Uterus (tissue), 4 donors: Measurements from ENCODE around the gene LIN7C. TPM values are rescaled to one million over a fixed set of nuclear protein-coding genes. Genes with fewer than 3 reads are reported as not detected.

Source experiments
- DNase-seq, 2 donors: peaks; one replicate each; pipeline ENCODE4 v3.0.0-alpha.2; 2019 to 2020
- H3K27ac ChIP-seq, 2 donors: fragments of 200-600 bp; sonication (generic); 1 replicate in 1 of 2; 2 replicates in 1 of 2; pipeline ENCODE4 v1.5.1; 2016 to 2018
- H3K27me3 ChIP-seq, 2 donors: fragments of 200-600 bp; sonication (generic); one replicate each; pipeline ENCODE4 v1.5.1; 2018 to 2019; ENCODE audit warnings: control low read depth in 1 of 2
- H3K36me3 ChIP-seq, 2 donors: fragments of 200-600 bp; sonication (generic); one replicate each; pipeline ENCODE4 v1.5.1; 2019; ENCODE audit warnings: control low read depth in 1 of 2
- H3K4me1 ChIP-seq, 2 donors: fragments of 200-600 bp; sonication (generic); one replicate each; pipeline ENCODE4 v1.5.1; 2018 to 2019; ENCODE audit warnings: control low read depth in 1 of 2
- H3K4me3 ChIP-seq, 2 donors: fragments of 200-600 bp; sonication (generic); 1 replicate in 1 of 2; 2 replicates in 1 of 2; pipeline ENCODE4 v1.5.1; 2018 to 2019; ENCODE audit warnings: mild to moderate bottlenecking in 1 of 2
- H3K9me3 ChIP-seq, 2 donors: fragments of 200-600 bp; sonication (generic); one replicate each; pipeline ENCODE4 v1.5.1; 2019; ENCODE audit warnings: control low read depth in 1 of 2
- CTCF ChIP-seq, 4 experiments: fragments of 200-600 bp in 2 of 4; fragments of 450-650 bp in 2 of 4; sonication (generic) in 2 of 4; IDR thresholded peaks; one replicate each; pipeline ENCODE4 v1.5.1; 2016 to 2019; ENCODE audit warnings: antibody characterized with exemption in 4 of 4, mild to moderate bottlenecking in 2 of 4, moderate library complexity in 1 of 4
- POLR2A ChIP-seq, 2 donors: fragments of 450-650 bp; IDR thresholded peaks; one replicate each; pipeline ENCODE4 v1.6.1; 2016; ENCODE audit warnings: antibody characterized with exemption in 2 of 2, mild to moderate bottlenecking in 1 of 2, moderate library complexity in 1 of 2
- intact Hi-C: fragments of 100-400 bp; cut with DNase I; formaldehyde crosslinking; loops from one replicate; pipeline ENCODE4 v1.15.1; 2023; ENCODE audit warnings: low total_unique reads
- total RNA-seq, 4 donors: library from RNA; depleted of rRNA in 3 of 4; stranded (reverse); fragments of >200 nt in 3 of 4; gene quantifications; one replicate each; pipeline versions ENCODE4 v1.1.0 to v1.2.4, GENCODE V29; 2014 to 2023
- donor health status: DM: yes; HTN: yes; CAD: no.

The LIN7C gene
- total RNA-seq, 4 donors from 2014 or later: 11.8 to 98.0 (median 45.5) TPM

DNA sequence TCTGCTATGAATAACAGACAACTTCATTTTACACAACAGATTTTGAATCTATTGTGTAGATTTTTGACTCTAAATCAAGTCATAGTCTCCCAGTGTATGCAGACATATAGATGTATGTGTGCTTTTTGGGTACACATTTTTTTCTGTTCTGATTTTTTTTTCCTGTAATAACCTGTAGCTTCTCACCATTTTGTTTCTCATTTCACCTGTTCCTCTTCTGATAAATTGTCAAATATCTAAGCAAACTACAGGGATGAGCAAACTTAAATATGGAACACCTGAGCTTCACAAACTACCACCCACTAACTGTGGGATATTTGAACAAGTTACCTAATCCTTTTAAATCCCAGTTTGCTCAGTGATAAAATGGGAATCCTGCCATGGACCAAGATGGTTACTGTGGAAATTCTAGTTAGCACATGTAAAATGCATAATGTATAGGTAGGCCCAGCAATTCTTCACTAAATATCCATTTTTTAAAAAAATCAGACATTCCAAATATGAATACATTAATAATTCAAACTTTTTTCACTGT, 49.7 kb downstream of the LIN7C start:
- H3K36me3 ChIP-seq: no peaks in the 10 kb centered on the region
- no peaks in the 10 kb centered on the region for H3K4me1 ChIP-seq
- no peaks in the 10 kb centered on the region for H3K9me3 ChIP-seq
- no peak overlapping the region for H3K27ac ChIP-seq
- DNase-seq: no peak
- TF ChIP-seq CTCF (IDR thresholded peaks at IDR 0.05): no peak
- TF ChIP-seq POLR2A (IDR thresholded peaks at IDR 0.05): no peak
- H3K27me3 ChIP-seq: no peaks in the 10 kb centered on the region
- intact Hi-C loops: no loop called here
- no peak overlapping the region for H3K4me3 ChIP-seq

DNA sequence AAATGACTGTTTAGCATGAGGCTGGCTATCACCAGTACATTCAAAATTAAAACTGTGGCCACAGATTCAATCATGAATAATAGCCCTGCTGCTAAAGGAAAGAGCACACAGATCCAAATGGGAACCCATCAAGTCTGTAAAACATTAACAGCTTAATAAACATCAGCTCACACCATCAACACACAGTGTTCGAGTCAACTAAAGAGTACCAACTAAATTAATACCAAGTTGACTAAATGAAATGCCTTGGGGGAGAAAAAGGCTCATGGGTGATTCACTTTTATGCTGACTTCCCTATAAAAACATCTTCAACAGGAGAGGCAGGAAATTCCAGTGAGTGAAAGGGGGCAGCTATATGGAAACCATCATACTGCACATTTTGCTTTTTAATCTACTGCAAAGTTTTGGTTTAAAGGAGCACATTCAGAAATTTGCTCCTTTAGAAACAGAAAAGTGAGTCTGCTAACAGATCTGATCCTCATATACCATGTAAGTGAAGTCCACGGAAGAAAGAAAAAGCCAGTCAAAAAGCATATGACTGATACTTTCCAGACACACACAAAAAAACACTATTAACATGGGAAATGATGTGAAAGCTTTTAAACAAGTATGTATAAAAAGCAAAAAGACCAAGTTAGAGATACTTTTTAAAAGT, 50.3 kb downstream of the LIN7C start:
- Histone ChIP-seq H3K27ac (no peak overlapping the region), H3K4me1 (no peaks in the 10 kb centered on the region), H3K36me3 (no peaks in the 10 kb centered on the region), H3K4me3 (no peak overlapping the region), H3K9me3 (no peaks in the 10 kb centered on the region), H3K27me3 (no peaks in the 10 kb centered on the region)
- intact Hi-C loops: no loop called here
- DNase-seq: no peak
- TF ChIP-seq POLR2A (IDR thresholded peaks at IDR 0.05): no peak
- no peak for TF ChIP-seq CTCF (IDR thresholded peaks at IDR 0.05)

DNA sequence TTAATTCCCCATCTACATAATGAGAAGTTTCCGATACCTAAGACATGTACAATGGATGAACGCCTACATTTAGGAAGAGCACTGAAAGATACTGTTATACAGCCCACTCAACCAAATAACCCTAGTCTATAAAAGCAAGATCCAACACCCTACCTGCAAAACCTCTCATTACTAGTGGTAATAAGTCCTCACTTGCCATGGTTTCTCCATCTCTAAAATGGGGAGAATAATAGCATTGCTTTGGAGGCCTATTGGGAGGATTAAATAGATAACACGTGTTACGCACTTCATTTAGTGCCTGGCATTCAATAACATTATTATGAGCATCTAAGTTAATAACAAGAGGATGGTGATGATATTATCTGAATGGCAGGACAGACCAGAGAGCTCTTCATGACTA, 50.9 kb downstream of the LIN7C start:
- no peak for DNase-seq
- no peaks in the 10 kb centered on the region for H3K27me3 ChIP-seq
- no peaks in the 10 kb centered on the region for H3K4me1 ChIP-seq
- no peak overlapping the region for H3K27ac ChIP-seq
- TF ChIP-seq CTCF (IDR thresholded peaks at IDR 0.05): no peak
- no peak for TF ChIP-seq POLR2A (IDR thresholded peaks at IDR 0.05)
- H3K9me3 ChIP-seq: no peaks in the 10 kb centered on the region
- intact Hi-C loops: no loop called here
- H3K36me3 ChIP-seq: no peaks in the 10 kb centered on the region
- no peak overlapping the region for H3K4me3 ChIP-seq

- Histone ChIP-seq H3K9me3 (no peaks in the 10 kb centered on the region), H3K36me3 (no peaks in the 10 kb centered on the region), H3K27ac (no peak overlapping the region), H3K4me1 (no peaks in the 10 kb centered on the region), H3K4me3 (no peak overlapping the region), H3K27me3 (no peaks in the 10 kb centered on the region)
- TF ChIP-seq POLR2A (IDR thresholded peaks at IDR 0.05): no peak
- no peak for TF ChIP-seq CTCF (IDR thresholded peaks at IDR 0.05)
- intact Hi-C loops: no loop called here
- no peak for DNase-seq
These were observed 52.9 kb downstream of the LIN7C start for GRCh38 chr11:27453701-27454100.

GRCh38 chr11:27452147-27452546, 54.4 kb downstream of the LIN7C start:
- Histone ChIP-seq H3K9me3 (no peaks in the 10 kb centered on the region), H3K36me3 (no peaks in the 10 kb centered on the region), H3K27me3 (no peaks in the 10 kb centered on the region), H3K4me1 (no peaks in the 10 kb centered on the region), H3K27ac (no peak overlapping the region), H3K4me3 (no peak overlapping the region)
- DNase-seq: no peak
- TF ChIP-seq POLR2A (IDR thresholded peaks at IDR 0.05): no peak
- TF ChIP-seq CTCF (IDR thresholded peaks at IDR 0.05): no peak
- intact Hi-C loops: no loop called here
